HG02763 (cell line): ENCODE data around the gene EI24.
A peak's percentile ranks its signal among the peaks of the same experiment; 100 is the strongest.

Source experiments
- ATAC-seq: cut with Tn5 transposase; IDR thresholded peaks from one replicate; pipeline ENCODE4 v1.9.1; 2021; ENCODE audit warnings: mild to moderate bottlenecking, moderate library complexity; ENCODE audit not compliant: unreplicated experiment

EI24 gene

DNA sequence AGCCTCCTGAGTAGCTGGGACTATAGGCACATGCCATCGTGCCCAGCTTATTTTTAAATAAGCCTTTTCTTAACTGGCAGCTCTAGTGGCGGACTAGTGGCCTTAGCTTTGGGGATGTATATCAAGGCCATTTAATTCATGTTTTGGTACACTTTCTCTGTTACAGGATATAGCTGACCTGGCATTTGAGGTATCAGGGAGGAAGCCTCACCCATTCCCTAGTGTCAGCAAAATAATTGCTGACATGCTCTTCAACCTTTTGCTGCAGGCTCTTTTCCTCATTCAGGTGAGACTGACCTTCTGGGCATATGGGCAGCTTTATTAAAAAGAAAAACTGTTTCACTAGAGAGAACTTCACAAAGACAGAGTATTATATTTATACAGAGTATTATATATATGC, 9.5 kb downstream of the EI24 start:
- no peak for ATAC-seq

DNA sequence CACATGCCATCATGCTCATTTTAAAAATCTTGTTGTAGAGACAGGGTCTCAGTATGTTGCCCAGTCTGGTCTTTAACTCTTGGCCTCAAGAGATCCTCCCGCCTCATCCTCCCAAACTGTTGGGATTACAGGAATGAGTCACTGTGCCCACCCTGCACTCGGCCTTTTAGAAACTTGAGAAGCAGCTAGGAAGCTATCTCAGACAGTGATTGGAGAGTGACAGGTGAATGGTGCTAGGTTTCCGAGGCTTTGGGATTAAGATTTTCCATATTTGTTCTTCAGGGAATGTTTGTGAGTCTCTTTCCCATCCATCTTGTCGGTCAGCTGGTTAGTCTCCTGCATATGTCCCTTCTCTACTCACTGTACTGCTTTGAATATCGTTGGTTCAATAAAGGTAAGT, 10.5 kb downstream of the EI24 start:
- no peak for ATAC-seq

DNA sequence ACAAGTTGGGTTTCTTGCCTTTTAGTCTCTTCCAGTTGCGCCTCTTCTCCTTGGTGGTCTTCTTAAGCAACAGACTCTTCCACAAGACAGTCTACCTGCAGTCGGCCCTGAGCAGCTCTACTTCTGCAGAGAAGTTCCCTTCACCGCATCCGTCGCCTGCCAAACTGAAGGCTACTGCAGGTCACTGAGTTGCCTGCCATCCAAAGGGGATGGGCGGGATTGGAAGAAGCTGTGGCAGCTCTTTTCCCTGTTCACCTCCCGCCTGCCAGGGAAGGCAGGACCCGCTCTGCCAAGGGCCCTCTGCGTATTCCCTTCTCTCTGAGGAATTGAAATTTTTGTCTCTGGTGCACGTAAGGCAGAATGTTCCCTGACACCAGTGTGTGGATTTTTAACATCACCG, 14.2 kb downstream of the EI24 start:
- ATAC-seq, result no peak

DNA sequence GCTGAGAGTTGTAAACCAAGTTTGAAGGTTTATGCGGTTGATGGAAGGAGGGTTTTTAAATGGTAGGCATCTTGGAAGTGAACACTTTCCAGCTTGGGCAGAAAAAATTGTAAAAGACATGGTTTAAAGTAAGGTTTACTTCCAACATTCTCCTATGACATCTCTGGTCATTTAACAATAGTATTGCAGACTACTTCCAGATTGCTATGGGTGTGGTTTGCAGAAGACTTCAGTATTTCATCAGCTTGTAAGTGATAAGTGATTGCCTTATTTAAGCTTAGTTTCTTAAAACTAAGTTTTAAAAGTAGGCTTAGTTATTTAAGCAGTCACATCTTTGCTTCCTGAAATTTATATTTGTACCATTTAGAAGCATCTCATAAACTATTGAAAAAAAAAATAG, 16.2 kb downstream of the EI24 start:
- ATAC-seq, result no peak

DNA sequence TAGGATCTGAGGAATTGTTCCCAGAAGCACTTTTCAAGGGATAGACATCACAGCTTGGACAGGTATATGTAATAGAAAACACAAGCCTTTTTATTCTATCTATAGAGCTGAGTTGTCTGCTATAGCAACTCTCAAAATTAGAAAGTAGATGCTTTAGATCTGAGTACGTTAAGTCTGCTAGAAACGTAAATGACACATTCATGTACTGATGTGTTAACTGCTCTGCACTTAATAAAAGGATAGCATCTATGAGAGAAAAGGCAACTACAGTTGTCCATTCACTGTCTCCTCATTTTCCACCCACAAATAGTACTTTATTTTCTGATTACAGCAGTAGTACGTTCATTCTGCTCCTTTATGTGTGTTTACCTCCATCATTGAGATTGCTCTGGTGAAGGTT, 17.3 kb downstream of the EI24 start:
- no peak for ATAC-seq

DNA sequence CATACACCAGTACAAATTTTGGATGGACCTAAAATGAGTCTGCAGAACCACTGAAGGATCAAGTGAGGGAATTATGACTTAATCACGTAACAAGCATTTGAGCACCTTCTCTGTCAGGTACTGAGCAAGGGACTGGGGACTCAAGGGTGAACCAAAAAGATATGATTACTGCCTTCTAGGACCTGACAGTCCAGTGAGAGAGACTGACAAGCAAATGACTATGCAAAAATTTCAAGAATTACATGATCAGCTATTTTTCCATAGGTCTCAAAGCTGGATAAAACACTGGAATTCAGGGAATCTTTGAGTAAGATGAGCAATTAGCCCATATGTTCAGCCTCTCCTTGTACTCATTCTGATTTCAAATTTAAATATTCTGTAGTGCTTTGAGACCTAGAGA, 18.2 kb downstream of the EI24 start:
- ATAC-seq, result no peak

DNA sequence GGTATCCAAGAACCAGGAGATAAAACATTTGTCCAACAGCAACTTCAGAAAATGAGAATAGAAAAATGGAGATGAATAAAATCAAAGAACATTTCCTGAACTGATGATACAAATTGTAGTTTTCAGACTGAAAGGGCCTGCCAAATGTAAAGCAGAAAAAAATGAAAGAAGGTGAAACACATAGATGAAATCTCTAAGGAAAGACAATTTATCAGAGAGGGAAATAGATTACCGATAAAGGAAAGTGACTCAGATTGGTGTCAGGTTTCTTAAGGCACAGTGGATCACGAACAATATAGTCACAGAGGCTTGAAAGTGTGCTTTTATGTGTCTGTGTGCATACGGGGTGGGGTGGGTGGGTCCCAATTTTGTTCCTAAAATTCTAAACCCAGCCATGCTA, 19.2 kb downstream of the EI24 start:
- ATAC-seq, result no peak

DNA sequence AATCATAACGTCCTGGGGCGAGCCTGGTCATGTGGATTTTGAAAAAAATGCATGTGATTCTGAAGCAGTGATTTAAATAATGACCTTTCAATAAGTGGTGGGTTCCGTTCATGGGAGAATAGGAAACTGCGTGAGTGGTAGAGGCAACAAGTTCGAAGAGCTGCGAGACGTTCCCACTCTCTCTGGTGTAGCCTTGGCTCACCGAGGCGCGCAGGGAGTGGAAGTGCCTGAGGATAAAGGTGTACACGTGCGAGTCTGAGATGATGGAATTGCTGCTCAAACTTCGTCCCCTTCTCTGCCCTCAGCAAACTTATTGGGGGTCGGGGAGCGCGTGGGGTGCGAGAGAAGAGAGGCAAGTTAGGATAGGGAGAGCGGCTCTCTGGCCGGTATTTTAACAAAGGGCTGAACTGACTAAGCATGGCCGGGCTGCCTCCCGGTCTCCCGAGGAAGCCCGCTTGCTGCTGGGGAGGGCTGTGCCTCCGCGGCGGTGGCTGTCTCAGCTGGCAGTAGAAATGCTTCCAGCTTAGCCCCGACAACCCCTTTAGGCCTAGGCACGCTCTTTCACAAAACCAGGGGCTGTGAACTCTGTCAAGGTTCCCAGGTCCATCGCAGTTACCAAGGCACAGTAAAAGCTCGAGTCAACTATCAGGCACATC, 22.5 kb downstream of the EI24 start:
- peak; percentile 14 for ATAC-seq

DNA sequence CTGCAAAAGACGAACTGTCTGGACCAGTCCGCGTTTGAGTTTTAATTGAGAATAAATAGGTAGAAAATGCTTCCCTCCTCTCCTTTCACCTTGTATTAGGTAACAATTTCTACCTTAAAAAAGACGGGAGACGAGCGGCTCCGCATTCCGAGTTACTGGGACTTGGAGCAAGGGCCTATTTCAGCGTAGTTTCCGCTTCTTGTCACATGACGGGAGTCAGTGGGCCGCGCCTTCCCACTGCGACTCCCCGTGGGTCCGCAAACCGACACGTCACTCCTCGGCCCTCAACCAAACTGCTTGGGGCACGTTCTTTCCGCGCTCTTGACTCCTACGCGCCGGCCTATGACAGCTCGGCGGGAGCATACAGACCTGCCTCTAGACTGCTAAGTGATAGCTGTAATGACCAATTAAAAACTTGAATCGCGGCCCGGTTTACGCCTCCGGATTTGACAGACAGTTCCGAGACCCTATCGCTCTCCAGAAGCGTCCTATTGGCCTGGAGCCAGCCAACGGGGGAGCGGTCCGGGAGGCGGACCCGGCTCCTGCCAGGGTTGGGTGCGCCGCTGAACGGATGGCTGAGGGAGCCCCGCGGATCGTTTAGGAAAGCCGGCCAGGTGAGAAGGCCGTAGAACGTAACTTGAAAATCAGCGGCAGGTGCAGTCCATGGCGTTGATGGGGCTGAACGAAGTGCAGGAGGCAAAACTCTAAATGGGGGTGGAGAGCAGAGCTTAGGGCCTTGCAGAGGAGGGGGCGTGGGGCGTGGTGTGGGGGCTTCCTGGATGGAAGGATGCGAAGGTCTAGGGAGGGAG, 23.2 kb downstream of the EI24 start, which contains the start of gene STT3A:
TSS of gene STT3A (plus strand) at position 548 of the 809 bp plus-strand sequence. CDS start 3,064 bp downstream, outside the sequence.
- ATAC-seq, result peak; percentile 96

DNA sequence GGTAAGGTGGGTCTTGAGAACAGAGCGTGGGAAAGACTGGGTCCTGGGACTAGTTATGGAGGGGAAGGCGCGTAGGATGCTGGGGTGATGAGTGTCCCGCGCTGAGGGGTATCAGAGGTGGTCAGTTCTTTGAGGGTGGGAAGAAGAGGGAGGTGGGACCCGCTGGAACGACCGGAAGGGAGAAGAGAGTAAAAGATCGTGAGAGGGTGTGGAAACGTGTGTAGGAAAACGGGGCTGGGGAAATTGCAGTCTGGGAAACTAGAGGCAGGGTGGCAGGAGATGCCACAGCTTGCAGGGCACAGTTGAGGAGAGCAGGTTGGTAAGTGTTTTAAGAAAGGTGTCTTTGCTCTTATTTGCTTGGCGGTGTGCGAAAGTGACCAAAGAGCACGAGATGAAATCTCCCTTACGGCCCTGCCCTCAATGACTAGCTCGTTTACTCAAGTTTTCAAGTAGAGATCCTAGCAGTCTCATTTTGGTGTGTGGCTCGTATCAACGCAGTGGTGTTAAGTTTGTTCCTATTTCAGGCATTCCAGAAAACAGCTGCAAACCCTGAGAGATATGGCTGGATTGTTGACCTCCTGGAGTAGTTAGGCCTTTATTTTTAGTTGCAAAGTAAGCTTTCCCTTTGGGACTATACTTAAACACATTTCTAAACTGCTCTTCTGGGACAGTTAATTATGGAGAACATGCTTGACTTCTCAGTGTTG, 24.0 kb downstream of the EI24 start:
- ATAC-seq, result no peak

DNA sequence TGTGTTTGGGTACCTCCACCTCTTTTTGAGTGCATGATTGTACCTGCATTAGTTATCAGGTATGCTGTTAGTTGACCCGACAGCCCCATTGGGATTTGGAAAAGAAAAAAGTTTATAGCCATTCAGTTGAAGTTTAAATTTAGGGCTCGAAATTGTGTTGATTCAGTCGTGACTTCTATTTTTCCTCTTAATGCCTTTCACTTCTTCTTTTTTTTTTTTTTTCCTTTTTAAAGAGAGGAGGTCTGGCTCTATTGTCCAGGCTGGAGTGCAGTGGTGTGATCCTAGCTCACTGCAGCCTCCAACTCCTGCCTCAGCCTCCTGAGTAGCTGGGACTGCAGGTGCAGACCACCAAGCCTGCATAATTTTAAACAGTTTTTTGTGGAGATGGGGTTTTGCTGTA, 25.7 kb downstream of the EI24 start:
- no peak for ATAC-seq

DNA sequence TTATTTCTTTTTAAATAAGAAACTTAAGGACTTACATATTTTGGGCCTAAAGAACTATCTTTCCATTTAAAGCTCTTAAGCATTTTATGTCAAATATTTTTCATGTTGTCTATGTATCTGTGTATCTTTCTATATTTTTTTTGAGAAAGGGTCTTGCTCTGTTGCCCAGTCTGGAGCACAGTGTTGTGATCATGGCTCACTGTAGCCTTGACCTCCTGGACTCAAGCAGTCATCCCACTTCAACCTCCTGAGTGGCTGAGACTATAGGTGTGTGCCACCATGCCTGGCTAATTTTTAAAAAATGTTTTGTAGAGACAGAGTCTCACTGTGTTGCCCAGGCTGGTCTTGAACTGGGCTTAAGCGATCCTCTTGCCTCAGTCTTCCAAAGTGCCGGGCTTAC, 31.4 kb downstream of the EI24 start:
- no peak for ATAC-seq

DNA sequence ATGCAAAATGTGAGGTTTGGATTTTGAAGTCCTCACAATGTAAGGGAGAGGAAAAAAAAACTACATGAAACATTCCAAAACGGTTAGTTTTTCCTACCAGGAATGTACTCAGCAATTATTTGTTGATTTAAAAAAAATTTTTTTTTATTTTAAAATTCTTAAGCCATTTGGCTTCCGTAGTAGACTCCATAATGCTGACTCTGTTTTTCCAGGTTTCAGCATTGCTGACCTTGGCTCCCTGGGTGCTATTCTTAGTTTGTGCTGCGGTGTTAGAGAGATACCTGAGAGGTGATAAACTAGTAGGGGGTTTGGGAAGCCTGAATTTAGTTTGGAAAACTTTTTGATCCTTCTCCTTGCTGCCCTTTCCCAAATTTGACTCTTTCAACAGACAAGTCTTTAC, 33.9 kb downstream of the EI24 start:
- ATAC-seq, result no peak

DNA sequence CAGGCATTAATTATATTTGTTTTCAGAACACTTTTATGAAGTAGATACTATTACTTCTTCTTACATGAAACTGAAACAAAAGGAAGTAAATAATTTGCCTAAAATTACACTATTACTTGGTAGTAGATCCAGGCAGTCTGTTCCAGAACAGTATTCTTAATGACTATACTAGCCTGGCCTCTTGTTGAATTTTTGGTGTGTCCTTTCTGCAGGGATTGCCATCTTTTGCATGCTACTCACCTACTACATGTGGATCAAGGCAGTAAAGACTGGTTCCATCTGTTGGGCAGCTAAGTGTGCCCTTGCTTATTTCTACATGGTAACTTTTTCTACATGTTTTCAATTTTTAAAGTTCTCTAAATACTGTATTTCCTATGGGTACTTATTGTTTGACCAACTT, 36.1 kb downstream of the EI24 start:
- no peak for ATAC-seq

DNA sequence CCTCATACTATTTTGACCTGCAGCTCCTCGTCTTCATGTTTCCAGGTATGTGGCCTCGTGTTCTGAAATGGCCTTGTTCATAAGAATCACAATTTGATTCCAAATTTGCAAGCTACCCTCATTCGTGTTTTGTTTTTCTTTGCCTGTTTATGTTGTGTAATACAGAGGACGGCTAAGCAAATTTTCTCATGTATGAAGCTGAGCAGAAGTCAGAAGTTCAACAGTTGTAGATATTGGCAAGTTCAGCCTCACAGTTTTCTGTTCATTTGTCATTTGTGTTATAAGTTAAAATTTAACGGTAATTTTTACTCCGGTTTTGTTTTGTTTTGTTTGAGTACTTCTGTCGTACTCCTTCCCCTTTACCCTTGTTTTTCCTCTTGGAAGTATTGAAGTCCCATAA, 40.3 kb downstream of the EI24 start:
- no peak for ATAC-seq

DNA sequence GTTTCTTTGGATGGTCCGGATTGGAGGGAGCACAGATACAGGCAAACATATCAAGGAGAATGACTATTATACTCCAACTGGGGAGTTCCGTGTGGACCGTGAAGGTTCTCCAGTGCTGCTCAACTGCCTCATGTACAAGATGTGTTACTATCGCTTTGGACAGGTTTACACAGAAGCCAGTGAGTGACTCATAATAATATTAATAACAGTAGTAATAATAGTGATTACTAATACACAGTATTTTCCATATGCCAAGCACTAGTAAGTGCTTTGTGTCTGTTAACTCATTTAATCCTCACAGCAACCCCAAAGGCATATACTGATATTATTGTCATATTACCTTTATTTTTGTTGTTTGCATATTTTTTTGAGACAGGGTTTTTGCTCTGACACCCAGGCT, 49.1 kb downstream of the EI24 start:
- no peak for ATAC-seq

DNA sequence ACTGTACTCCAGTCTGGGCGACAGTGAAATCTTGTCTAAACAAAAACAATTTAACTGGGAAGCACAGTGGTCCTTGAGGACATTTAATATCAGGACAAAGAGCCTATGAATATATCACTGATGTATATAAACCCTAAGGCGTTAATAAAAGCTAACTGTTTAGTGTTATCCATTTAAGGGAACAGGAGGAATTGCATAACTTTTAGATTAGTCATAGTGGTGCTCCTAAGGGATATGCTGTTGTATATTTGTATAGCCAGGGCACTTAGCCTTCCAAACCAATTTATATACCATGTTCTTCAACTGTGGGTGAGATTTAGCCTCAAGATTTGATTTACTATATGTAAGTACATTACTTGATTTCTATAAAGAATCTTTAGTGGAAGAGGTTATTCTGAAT, 52.7 kb downstream of the EI24 start:
- ATAC-seq, result no peak

DNA sequence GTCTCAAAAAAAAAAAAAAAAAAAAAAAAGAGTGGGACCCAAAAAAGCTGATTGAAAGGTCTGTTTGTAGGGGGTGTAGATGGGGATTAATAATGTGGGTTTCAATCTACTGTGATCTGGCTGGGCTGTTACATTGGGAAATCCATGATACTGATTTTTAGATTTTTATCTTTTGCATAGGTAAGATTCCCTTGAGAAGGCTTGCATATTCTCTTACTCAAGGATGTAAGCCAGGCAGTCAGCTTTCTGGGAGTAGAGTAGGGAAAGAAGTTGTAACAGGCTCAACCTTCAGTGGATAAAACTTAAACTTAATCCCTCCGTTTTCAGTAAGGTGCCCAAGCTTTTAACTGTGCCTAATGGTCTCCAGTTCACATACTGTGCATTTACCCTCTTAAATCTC, 53.8 kb downstream of the EI24 start:
- no peak for ATAC-seq

DNA sequence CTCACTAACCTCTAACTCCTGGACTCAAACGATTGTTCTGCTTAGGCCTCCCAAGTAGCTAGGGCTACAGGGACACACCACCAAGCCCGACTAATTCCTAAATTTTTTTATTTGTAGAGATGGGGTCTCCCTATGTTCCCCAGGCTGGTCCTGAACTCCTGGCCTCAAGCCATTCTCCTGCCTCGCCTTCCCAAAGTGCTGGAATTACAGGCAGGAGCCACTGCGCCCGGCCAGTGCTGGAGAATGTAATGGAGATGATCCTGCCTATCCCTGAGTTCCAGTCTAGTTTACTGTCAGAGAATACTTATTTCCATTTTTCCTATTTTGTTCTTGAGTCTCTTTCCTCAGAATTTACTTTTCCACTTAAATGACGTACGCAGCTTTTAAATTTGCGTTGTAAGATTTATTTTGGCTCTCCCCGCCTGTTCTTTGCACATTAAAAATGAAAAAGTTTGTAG, 55.5 kb downstream of the EI24 start, which contains the start of gene CHEK1:
TSS of gene CHEK1 (plus strand) at position 408 of the 458 bp plus-strand sequence. CDS start 1,606 bp downstream, outside the sequence.
- no peak for ATAC-seq

DNA sequence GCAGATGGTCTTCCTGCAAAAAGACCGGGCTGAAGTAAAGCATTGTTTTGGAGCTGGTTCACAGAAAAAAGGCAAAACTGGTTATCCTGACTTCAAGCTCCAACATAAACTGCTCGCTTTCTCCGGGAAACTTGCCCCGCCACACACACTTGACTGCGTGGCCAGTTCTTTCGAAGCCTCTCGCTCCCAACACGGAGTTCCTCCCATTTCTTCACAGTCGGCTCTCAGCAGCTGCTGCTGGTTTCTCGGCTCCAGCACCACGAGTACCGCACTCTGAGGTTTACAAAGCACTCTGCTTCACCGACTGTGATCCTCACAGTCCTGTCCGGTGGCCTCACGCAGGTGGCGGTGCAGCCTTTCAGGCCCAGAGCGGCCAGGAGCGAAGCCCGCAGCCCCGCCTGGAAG, 56.0 kb downstream of the EI24 start:
- no peak for ATAC-seq

DNA sequence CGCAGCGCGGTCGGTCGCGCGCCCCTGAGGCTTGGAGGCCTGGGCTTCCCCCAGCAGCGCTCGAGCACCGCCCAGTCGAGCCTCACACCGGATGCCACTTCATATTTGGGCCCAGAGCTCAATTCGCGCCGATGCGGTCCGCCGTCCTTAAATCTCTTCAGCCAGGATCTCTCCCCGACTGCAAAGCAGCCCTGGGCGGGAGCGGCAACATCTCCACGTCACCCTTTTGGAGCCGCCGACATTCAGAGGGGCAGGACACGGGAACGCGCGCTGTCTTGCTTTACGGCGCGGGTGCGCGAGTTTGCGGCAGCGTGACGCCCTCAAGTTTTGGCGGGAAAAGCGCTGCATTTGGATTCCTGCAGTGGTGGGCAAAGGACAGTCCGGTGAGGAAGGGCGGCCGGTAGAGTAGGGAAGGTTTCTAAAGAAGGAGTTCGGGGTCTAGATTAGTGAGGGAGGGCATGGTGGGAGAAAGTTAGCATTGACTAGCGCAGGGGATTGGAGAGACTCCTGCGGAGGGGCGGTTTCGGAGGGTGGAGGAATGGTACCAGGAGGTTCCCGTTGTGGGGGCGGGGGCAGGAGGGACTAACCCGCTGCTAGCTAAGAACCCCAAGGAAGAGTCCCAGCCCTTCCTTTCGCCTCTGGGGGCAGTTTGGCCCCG, 56.5 kb downstream of the EI24 start:
- peak; percentile 84 for ATAC-seq
